ENCODE results near the gene COL4A4.

The COL4A4 gene

GRCh38 chr2:227033471-227034148, 130.4 kb downstream of the COL4A4 start:
- H3K9me3 ChIP-seq (ENCODE audit: severe bottlenecking): no peaks in the 10 kb centered on the region
- DNase-seq (ENCODE audit: low spot score) (no peak), ATAC-seq (ENCODE audit: low read depth) (no peak)
- no peaks in the 10 kb centered on the region for H3K27me3 ChIP-seq (ENCODE audit: insufficient read depth, poor library complexity, severe bottlenecking)
- TF ChIP-seq, protein P1, sequence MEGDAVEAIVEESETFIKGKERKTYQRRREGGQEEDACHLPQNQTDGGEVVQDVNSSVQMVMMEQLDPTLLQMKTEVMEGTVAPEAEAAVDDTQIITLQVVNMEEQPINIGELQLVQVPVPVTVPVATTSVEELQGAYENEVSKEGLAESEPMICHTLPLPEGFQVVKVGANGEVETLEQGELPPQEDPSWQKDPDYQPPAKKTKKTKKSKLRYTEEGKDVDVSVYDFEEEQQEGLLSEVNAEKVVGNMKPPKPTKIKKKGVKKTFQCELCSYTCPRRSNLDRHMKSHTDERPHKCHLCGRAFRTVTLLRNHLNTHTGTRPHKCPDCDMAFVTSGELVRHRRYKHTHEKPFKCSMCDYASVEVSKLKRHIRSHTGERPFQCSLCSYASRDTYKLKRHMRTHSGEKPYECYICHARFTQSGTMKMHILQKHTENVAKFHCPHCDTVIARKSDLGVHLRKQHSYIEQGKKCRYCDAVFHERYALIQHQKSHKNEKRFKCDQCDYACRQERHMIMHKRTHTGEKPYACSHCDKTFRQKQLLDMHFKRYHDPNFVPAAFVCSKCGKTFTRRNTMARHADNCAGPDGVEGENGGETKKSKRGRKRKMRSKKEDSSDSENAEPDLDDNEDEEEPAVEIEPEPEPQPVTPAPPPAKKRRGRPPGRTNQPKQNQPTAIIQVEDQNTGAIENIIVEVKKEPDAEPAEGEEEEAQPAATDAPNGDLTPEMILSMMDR (IDR thresholded peaks at IDR 0.05; ENCODE audit: poor library complexity, severe bottlenecking): peak; percentile 57
- no peak overlapping the region for H3K4me3 ChIP-seq (ENCODE audit: severe bottlenecking)
- no peak overlapping the region for H3K27ac ChIP-seq (ENCODE audit: poor library complexity, severe bottlenecking)
- no peaks in the 10 kb centered on the region for H3K4me1 ChIP-seq (ENCODE audit: insufficient read depth, poor library complexity, severe bottlenecking)
- H3K36me3 ChIP-seq (ENCODE audit: low read depth): no peaks in the 10 kb centered on the region

- ATAC-seq (ENCODE audit: low read depth) (no peak), DNase-seq (ENCODE audit: low spot score) (no peak)
- H3K4me1 ChIP-seq (ENCODE audit: insufficient read depth, poor library complexity, severe bottlenecking): no peaks in the 10 kb centered on the region
- no peaks in the 10 kb centered on the region for H3K27me3 ChIP-seq (ENCODE audit: insufficient read depth, poor library complexity, severe bottlenecking)
- H3K4me3 ChIP-seq (ENCODE audit: severe bottlenecking): no peak overlapping the region
- no peaks in the 10 kb centered on the region for H3K9me3 ChIP-seq (ENCODE audit: severe bottlenecking)
- TF ChIP-seq, protein P1 (IDR thresholded peaks at IDR 0.05; ENCODE audit: poor library complexity, severe bottlenecking): no peak
- H3K27ac ChIP-seq (ENCODE audit: poor library complexity, severe bottlenecking): no peak overlapping the region
- H3K36me3 ChIP-seq (ENCODE audit: low read depth): no peaks in the 10 kb centered on the region
Observed at GRCh38 chr2:227031379-227031778, 132.6 kb downstream of the COL4A4 start.

- TF ChIP-seq, protein P1 (IDR thresholded peaks at IDR 0.05; ENCODE audit: poor library complexity, severe bottlenecking): no peak
- no peak for DNase-seq (ENCODE audit: low spot score)
- ATAC-seq (ENCODE audit: low read depth): no peak
- Histone ChIP-seq H3K36me3 (ENCODE audit: low read depth) (no peaks in the 10 kb centered on the region), H3K4me1 (ENCODE audit: insufficient read depth, poor library complexity, severe bottlenecking) (no peaks in the 10 kb centered on the region), H3K4me3 (ENCODE audit: severe bottlenecking) (no peak overlapping the region), H3K27me3 (ENCODE audit: insufficient read depth, poor library complexity, severe bottlenecking) (no peaks in the 10 kb centered on the region), H3K27ac (ENCODE audit: poor library complexity, severe bottlenecking) (no peak overlapping the region), H3K9me3 (ENCODE audit: severe bottlenecking) (no peaks in the 10 kb centered on the region)
Observed at GRCh38 chr2:227030789-227031188, 133.2 kb downstream of the COL4A4 start.

DNA sequence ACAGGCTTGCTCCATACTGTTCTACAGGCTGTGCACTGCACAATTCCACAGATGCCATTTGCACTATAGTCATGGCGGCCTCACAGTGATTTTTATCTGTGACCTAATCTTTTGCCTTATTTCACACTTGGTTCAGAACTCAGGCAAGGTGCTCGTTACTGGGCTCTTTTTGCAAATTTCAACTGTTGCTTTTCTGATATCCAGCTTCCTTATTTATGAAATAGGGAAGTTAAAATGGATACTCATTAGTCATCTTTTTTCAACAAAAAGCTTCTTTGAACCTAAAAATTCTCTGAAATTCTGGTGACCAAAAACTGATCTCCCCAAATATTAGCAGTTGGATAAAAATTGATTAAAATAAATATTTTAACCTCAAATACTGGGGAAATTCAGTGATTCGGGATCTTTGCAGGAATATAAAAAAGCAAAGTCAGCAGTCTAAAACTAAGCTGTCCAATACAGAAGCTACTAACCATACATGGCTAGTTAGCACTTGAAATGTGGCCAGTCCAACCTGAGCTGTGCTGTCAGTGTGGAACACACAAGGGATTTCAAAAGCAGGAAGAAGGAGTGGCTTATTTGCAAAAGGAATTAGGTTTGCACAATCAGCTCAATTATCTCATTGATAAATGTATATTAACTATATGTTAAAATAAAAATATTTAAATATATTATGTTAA, 134.4 kb downstream of the COL4A4 start:
- no peaks in the 10 kb centered on the region for H3K9me3 ChIP-seq (ENCODE audit: severe bottlenecking)
- DNase-seq (ENCODE audit: low spot score) (no peak), ATAC-seq (ENCODE audit: low read depth) (no peak)
- no peaks in the 10 kb centered on the region for H3K36me3 ChIP-seq (ENCODE audit: low read depth)
- H3K4me3 ChIP-seq (ENCODE audit: severe bottlenecking): no peak overlapping the region
- no peaks in the 10 kb centered on the region for H3K27me3 ChIP-seq (ENCODE audit: insufficient read depth, poor library complexity, severe bottlenecking)
- H3K4me1 ChIP-seq (ENCODE audit: insufficient read depth, poor library complexity, severe bottlenecking): no peaks in the 10 kb centered on the region
- H3K27ac ChIP-seq (ENCODE audit: poor library complexity, severe bottlenecking): no peak overlapping the region
- TF ChIP-seq, protein P1 (IDR thresholded peaks at IDR 0.05; ENCODE audit: poor library complexity, severe bottlenecking): no peak

DNA sequence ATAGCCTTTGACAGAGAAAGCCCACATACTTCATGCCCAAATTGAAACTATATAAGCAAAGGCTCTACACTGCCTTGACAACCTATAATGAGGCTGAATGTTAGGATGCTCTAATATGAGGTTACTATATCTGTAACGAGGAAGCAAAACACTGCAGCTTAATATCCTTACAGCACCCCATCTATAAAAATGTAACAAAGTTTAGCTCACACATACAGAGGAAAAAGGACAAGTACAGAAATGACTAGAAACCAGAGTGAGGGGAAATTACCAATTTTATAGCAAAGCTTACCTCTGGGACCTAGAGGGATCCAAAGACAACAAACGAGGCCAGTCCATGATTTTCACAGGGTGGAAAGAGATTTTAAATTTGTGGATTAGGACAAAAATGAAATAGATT, 138.5 kb downstream of the COL4A4 start:
- Histone ChIP-seq H3K27ac (ENCODE audit: poor library complexity, severe bottlenecking) (no peak overlapping the region), H3K36me3 (ENCODE audit: low read depth) (no peaks in the 10 kb centered on the region), H3K27me3 (ENCODE audit: insufficient read depth, poor library complexity, severe bottlenecking) (no peaks in the 10 kb centered on the region), H3K4me3 (ENCODE audit: severe bottlenecking) (no peak overlapping the region), H3K4me1 (ENCODE audit: insufficient read depth, poor library complexity, severe bottlenecking) (no peaks in the 10 kb centered on the region), H3K9me3 (ENCODE audit: severe bottlenecking) (no peaks in the 10 kb centered on the region)
- DNase-seq (ENCODE audit: low spot score): no peak
- TF ChIP-seq, protein P1 (IDR thresholded peaks at IDR 0.05; ENCODE audit: poor library complexity, severe bottlenecking): no peak
- no peak for ATAC-seq (ENCODE audit: low read depth)

Data from RWPE2 (cell line).